DND-41 (cell line): ENCODE measurements around the gene TAF10.

ENCODE experiments used
- ATAC-seq: fragments of 200-7000 bp; cut with Tn5 transposase; 3 replicates; pipeline ENCODE4 v1.9.1; 2021; ENCODE audit warnings: low read depth; ENCODE audit not compliant: insufficient read depth
- DNase-seq: peaks from one replicate; pipeline ENCODE4 v3.0.0-alpha.2; 2020
- H2AFZ ChIP-seq: 2 replicates; pipeline ENCODE4 v1.6.0; 2012; ENCODE audit warnings: low read depth, low read length
- H3K27ac ChIP-seq: 2 replicates; pipeline ENCODE4 v1.5.1; 2012; ENCODE audit warnings: low read length, inconsistent platforms
- H3K27me3 ChIP-seq: fragments of 200-600 bp; sonication (generic); 2 replicates; pipeline ENCODE4 v1.6.0; 2012; ENCODE audit warnings: low read length, mild to moderate bottlenecking, inconsistent platforms; ENCODE audit not compliant: insufficient read depth, poor library complexity
- H3K36me3 ChIP-seq: 2 replicates; pipeline ENCODE4 v1.5.1; 2012; ENCODE audit warnings: low read length, inconsistent platforms; ENCODE audit not compliant: insufficient read depth
- H3K4me1 ChIP-seq: 2 replicates; pipeline ENCODE4 v1.5.1; 2012; ENCODE audit warnings: mild to moderate bottlenecking, low read length; ENCODE audit not compliant: insufficient read depth
- H3K4me2 ChIP-seq: 2 replicates; pipeline ENCODE4 v1.6.0; 2012; ENCODE audit warnings: mild to moderate bottlenecking, moderate library complexity, low read length, inconsistent platforms; ENCODE audit not compliant: insufficient read depth
- H3K4me3 ChIP-seq, 2 experiments: fragments of 200-600 bp in 1 of 2; shearing (Covaris generic) in 1 of 2; 2 replicates each; pipeline ENCODE4 v1.5.1; 2012 to 2016; ENCODE audit warnings: inconsistent platforms in 2 of 2, low read length in 2 of 2, mild to moderate bottlenecking in 2 of 2, low read depth in 1 of 2, moderate library complexity in 1 of 2
- H3K79me2 ChIP-seq: 2 replicates; pipeline ENCODE4 v1.6.0; 2012; ENCODE audit warnings: low read length, inconsistent platforms; ENCODE audit not compliant: insufficient read depth
- H3K9ac ChIP-seq: 2 replicates; pipeline ENCODE4 v1.6.0; 2012; ENCODE audit warnings: low read depth, mild to moderate bottlenecking, inconsistent platforms, low read length, moderate library complexity
- H3K9me3 ChIP-seq: 2 replicates; pipeline ENCODE4 v1.5.1; 2012; ENCODE audit warnings: low read length, moderate library complexity, mild to moderate bottlenecking, inconsistent platforms; ENCODE audit not compliant: insufficient read depth, severe bottlenecking
- H4K20me1 ChIP-seq: 2 replicates; pipeline ENCODE4 v1.6.0; 2012; ENCODE audit warnings: low read length; ENCODE audit not compliant: insufficient read depth
- EZH2 ChIP-seq: IDR thresholded peaks from 3 replicates; pipeline ENCODE4 v1.6.1; 2012; ENCODE audit warnings: borderline replicate concordance, low read depth, mild to moderate bottlenecking, moderate library complexity, low read length, inconsistent platforms; ENCODE audit not compliant: severe bottlenecking
- TF ChIP-seq, protein P1 (sequence below): IDR thresholded peaks from 2 replicates; pipeline ENCODE4 v1.5.1; 2012; ENCODE audit warnings: borderline replicate concordance, low read length, moderate library complexity, mild to moderate bottlenecking; ENCODE audit not compliant: poor library complexity, severe bottlenecking; ENCODE audit errors: extremely low read depth

Gene TAF10

DNA sequence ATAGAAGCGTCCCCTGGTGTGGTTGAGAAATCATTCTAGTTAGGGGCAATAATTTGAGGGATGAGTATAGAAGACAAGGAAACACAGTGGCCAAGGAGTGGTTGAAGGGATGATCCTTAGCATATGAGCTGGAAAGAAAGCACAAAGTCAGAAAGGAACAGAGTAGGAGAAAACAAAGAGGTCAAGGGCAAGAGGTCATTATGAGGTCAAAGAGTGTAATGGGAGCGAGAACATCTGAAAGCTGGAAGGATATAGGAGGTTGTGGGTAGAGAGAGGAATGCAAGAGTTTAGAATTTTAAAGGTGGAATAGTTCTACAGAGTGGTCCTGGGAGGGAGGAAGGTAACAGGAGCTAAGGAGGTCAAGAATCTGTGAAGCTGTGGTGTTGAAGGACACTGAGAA is 41.6 kb upstream of the TAF10 start:
- no peak overlapping the region for H3K9ac ChIP-seq
- H3K79me2 ChIP-seq: no peaks in the 10 kb centered on the region
- peaks cover 5% of the 10 kb centered on the region for H3K27me3 ChIP-seq
- DNase-seq (no peak), ATAC-seq (no peak)
- H3K4me1 ChIP-seq: no peaks in the 10 kb centered on the region
- no peaks in the 10 kb centered on the region for H4K20me1 ChIP-seq
- no peaks in the 10 kb centered on the region for H3K36me3 ChIP-seq
- H3K9me3 ChIP-seq: no peaks in the 10 kb centered on the region
- H2AFZ ChIP-seq: no peak overlapping the region
- H3K4me2 ChIP-seq: no peak overlapping the region
- TF ChIP-seq, protein P1, sequence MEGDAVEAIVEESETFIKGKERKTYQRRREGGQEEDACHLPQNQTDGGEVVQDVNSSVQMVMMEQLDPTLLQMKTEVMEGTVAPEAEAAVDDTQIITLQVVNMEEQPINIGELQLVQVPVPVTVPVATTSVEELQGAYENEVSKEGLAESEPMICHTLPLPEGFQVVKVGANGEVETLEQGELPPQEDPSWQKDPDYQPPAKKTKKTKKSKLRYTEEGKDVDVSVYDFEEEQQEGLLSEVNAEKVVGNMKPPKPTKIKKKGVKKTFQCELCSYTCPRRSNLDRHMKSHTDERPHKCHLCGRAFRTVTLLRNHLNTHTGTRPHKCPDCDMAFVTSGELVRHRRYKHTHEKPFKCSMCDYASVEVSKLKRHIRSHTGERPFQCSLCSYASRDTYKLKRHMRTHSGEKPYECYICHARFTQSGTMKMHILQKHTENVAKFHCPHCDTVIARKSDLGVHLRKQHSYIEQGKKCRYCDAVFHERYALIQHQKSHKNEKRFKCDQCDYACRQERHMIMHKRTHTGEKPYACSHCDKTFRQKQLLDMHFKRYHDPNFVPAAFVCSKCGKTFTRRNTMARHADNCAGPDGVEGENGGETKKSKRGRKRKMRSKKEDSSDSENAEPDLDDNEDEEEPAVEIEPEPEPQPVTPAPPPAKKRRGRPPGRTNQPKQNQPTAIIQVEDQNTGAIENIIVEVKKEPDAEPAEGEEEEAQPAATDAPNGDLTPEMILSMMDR: no peak
- TF ChIP-seq EZH2: no peak
- no peak overlapping the region for H3K4me3 ChIP-seq
- H3K27ac ChIP-seq: no peak overlapping the region

- no peaks in the 10 kb centered on the region for H3K79me2 ChIP-seq
- no peaks in the 10 kb centered on the region for H3K4me1 ChIP-seq
- no peak overlapping the region for H3K4me2 ChIP-seq
- H2AFZ ChIP-seq: no peak overlapping the region
- TF ChIP-seq, protein P1: no peak
- TF ChIP-seq EZH2: no peak
- no peak overlapping the region for H3K4me3 ChIP-seq
- H4K20me1 ChIP-seq: no peaks in the 10 kb centered on the region
- H3K27ac ChIP-seq: no peak overlapping the region
- no peaks in the 10 kb centered on the region for H3K9me3 ChIP-seq
- ATAC-seq (no peak), DNase-seq (no peak)
- no peak overlapping the region for H3K9ac ChIP-seq
- H3K36me3 ChIP-seq: no peaks in the 10 kb centered on the region
- H3K27me3 ChIP-seq: peaks cover 5% of the 10 kb centered on the region
Observed at GRCh38 chr11:6653097-6653496, 41.1 kb upstream of the TAF10 start.

DNA sequence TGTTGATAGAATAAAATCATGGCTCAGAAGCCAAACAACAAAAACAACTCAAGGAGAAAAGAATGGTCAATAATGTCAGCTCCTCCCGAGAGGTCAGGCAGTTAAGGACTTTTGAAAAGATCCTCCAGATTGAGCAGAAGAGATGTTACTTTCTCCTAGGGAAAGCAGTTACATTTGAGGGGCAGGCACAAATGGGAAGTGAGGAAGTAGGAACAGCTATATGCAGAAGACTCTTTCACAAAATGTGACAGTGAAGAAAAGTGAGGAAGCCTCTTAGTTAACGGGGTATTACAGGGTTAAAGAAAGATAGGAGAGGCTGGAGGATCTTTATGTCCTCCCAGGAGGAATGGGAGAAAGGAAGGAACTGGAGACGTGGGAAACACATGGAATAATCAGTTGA is 40.2 kb upstream of the TAF10 start:
- Histone ChIP-seq H3K79me2 (no peaks in the 10 kb centered on the region), H3K27ac (no peak overlapping the region), H2AFZ (no peak overlapping the region), H3K9ac (no peak overlapping the region), H3K4me1 (no peaks in the 10 kb centered on the region), H3K4me3 (no peak overlapping the region), H3K36me3 (no peaks in the 10 kb centered on the region), H3K9me3 (no peaks in the 10 kb centered on the region), H3K27me3 (peaks cover 5% of the 10 kb centered on the region), H4K20me1 (no peaks in the 10 kb centered on the region), H3K4me2 (no peak overlapping the region)
- DNase-seq (no peak), ATAC-seq (no peak)
- TF ChIP-seq, protein P1: no peak
- no peak for TF ChIP-seq EZH2

- no peaks in the 10 kb centered on the region for H3K9me3 ChIP-seq
- H3K4me3 ChIP-seq: no peak overlapping the region
- ATAC-seq: no peak
- H3K36me3 ChIP-seq: no peaks in the 10 kb centered on the region
- no peak overlapping the region for H3K9ac ChIP-seq
- H4K20me1 ChIP-seq: no peaks in the 10 kb centered on the region
- H3K27ac ChIP-seq: no peak overlapping the region
- H2AFZ ChIP-seq: no peak overlapping the region
- peaks cover 5% of the 10 kb centered on the region for H3K4me1 ChIP-seq
- no peaks in the 10 kb centered on the region for H3K79me2 ChIP-seq
- H3K27me3 ChIP-seq: peaks cover 5% of the 10 kb centered on the region
- no peak for DNase-seq
- no peak overlapping the region for H3K4me2 ChIP-seq
- no peak for TF ChIP-seq EZH2
- TF ChIP-seq, protein P1: no peak
Observed at GRCh38 chr11:6650980-6651379, 39.0 kb upstream of the TAF10 start.
